ENCODE results near the gene GABARAPL1.
A peak's percentile ranks its signal among the peaks of the same experiment; 100 is the strongest.
"Not testable (repeated sequence)": the region's sequence is repeated elsewhere in the genome, so short reads cannot be mapped to it uniquely, and the experiment has no call there.

The GABARAPL1 gene

GRCh38 chr12:10213168-10214135 is 775 bp downstream of the GABARAPL1 start:
- Mint-ChIP-seq H3K27me3 (ENCODE audit: low read depth) (peaks cover 18% of the 10 kb centered on the region), H3K4me1 (ENCODE audit: low read depth) (peaks cover 27% of the 10 kb centered on the region), H3K36me3 (ENCODE audit: low read depth) (no peaks in the 10 kb centered on the region), H3K9me3 (no peaks in the 10 kb centered on the region), H3K27ac (peak overlapping the region; percentile 91), H3K4me3 (peak overlapping the region; percentile 93)

GRCh38 chr12:10214136-10214894 is 1.6 kb downstream of the GABARAPL1 start:
- H3K9me3 Mint-ChIP-seq = no peaks in the 10 kb centered on the region
- peak overlapping the region; percentile 89 for H3K27ac Mint-ChIP-seq
- H3K27me3 Mint-ChIP-seq (ENCODE audit: low read depth) = peaks cover 18% of the 10 kb centered on the region
- peak overlapping the region; percentile 93 for H3K4me3 Mint-ChIP-seq
- peaks cover 27% of the 10 kb centered on the region for H3K4me1 Mint-ChIP-seq (ENCODE audit: low read depth)
- no peaks in the 10 kb centered on the region for H3K36me3 Mint-ChIP-seq (ENCODE audit: low read depth)

GRCh38 chr12:10214895-10215267 is 2.2 kb downstream of the GABARAPL1 start:
- peaks cover 18% of the 10 kb centered on the region for H3K27me3 Mint-ChIP-seq (ENCODE audit: low read depth)

GRCh38 chr12:10215436-10215835 is 2.8 kb downstream of the GABARAPL1 start:
- Mint-ChIP-seq H3K27me3 (ENCODE audit: low read depth) (peaks cover 18% of the 10 kb centered on the region), H3K36me3 (ENCODE audit: low read depth) (peaks cover 2% of the 10 kb centered on the region), H3K27ac (no peak overlapping the region), H3K4me1 (ENCODE audit: low read depth) (peaks cover 27% of the 10 kb centered on the region), H3K9me3 (no peaks in the 10 kb centered on the region), H3K4me3 (peak overlapping the region; percentile 32)

More at GRCh38 chr12:10214895-10215267, 2.2 kb downstream of the GABARAPL1 start:
- Mint-ChIP-seq H3K36me3 (ENCODE audit: low read depth) (no peaks in the 10 kb centered on the region), H3K4me3 (peak overlapping the region; percentile 93), H3K9me3 (no peaks in the 10 kb centered on the region), H3K27ac (no peak overlapping the region), H3K4me1 (ENCODE audit: low read depth) (peaks cover 27% of the 10 kb centered on the region)

- peaks cover 18% of the 10 kb centered on the region for H3K27me3 Mint-ChIP-seq (ENCODE audit: low read depth)
- H3K36me3 Mint-ChIP-seq (ENCODE audit: low read depth); H3K27ac Mint-ChIP-seq; H3K4me3 Mint-ChIP-seq; H3K9me3 Mint-ChIP-seq: not testable (repeated sequence)
- H3K4me1 Mint-ChIP-seq (ENCODE audit: low read depth) = peaks cover 27% of the 10 kb centered on the region
Measured at GRCh38 chr12:10215946-10216345, 3.3 kb downstream of the GABARAPL1 start.

- Mint-ChIP-seq H3K36me3 (ENCODE audit: low read depth) (peaks cover 23% of the 10 kb centered on the region), H3K27ac (no peak overlapping the region), H3K4me1 (ENCODE audit: low read depth) (peaks cover 20% of the 10 kb centered on the region), H3K9me3 (no peaks in the 10 kb centered on the region), H3K27me3 (ENCODE audit: low read depth) (peaks cover 18% of the 10 kb centered on the region), H3K4me3 (no peak overlapping the region)
Measured at GRCh38 chr12:10218021-10218420, 5.3 kb downstream of the GABARAPL1 start.

- H3K4me3 Mint-ChIP-seq = no peak overlapping the region
- no peaks in the 10 kb centered on the region for H3K27me3 Mint-ChIP-seq (ENCODE audit: low read depth)
- H3K36me3 Mint-ChIP-seq (ENCODE audit: low read depth) = peaks cover 30% of the 10 kb centered on the region
- H3K27ac Mint-ChIP-seq = no peak overlapping the region
- H3K9me3 Mint-ChIP-seq = no peaks in the 10 kb centered on the region
- peaks cover under 1% of the 10 kb centered on the region for H3K4me1 Mint-ChIP-seq (ENCODE audit: low read depth)
Measured at GRCh38 chr12:10220398-10221077, 7.9 kb downstream of the GABARAPL1 start.

GRCh38 chr12:10221846-10222245 is 9.2 kb downstream of the GABARAPL1 start:
- Mint-ChIP-seq H3K27ac (no peak overlapping the region), H3K9me3 (no peaks in the 10 kb centered on the region), H3K36me3 (ENCODE audit: low read depth) (peaks cover 30% of the 10 kb centered on the region), H3K4me3 (no peak overlapping the region), H3K27me3 (ENCODE audit: low read depth) (no peaks in the 10 kb centered on the region), H3K4me1 (ENCODE audit: low read depth) (no peaks in the 10 kb centered on the region)

- H3K27me3 Mint-ChIP-seq (ENCODE audit: low read depth) = no peaks in the 10 kb centered on the region
- peaks cover 4% of the 10 kb centered on the region for H3K4me1 Mint-ChIP-seq (ENCODE audit: low read depth)
- no peak overlapping the region for H3K27ac Mint-ChIP-seq
- H3K36me3 Mint-ChIP-seq (ENCODE audit: low read depth) = peaks cover 30% of the 10 kb centered on the region
- H3K9me3 Mint-ChIP-seq = no peaks in the 10 kb centered on the region
- no peak overlapping the region for H3K4me3 Mint-ChIP-seq
Measured at GRCh38 chr12:10223208-10223607, 10.5 kb downstream of the GABARAPL1 start.

- H3K36me3 Mint-ChIP-seq (ENCODE audit: low read depth) = peaks cover 28% of the 10 kb centered on the region
- not testable (repeated sequence) for H3K4me3 Mint-ChIP-seq; H3K9me3 Mint-ChIP-seq; H3K27ac Mint-ChIP-seq; H3K27me3 Mint-ChIP-seq (ENCODE audit: low read depth); H3K4me1 Mint-ChIP-seq (ENCODE audit: low read depth)
Measured at GRCh38 chr12:10225426-10225825, 12.7 kb downstream of the GABARAPL1 start.

GRCh38 chr12:10226086-10226485 is 13.4 kb downstream of the GABARAPL1 start:
- Mint-ChIP-seq H3K4me3 (no peak overlapping the region), H3K36me3 (ENCODE audit: low read depth) (peaks cover 22% of the 10 kb centered on the region), H3K27me3 (ENCODE audit: low read depth) (no peaks in the 10 kb centered on the region), H3K4me1 (ENCODE audit: low read depth) (peaks cover 4% of the 10 kb centered on the region), H3K9me3 (no peaks in the 10 kb centered on the region), H3K27ac (no peak overlapping the region)

- H3K4me1 Mint-ChIP-seq (ENCODE audit: low read depth) = peaks cover 4% of the 10 kb centered on the region
- peaks cover 17% of the 10 kb centered on the region for H3K36me3 Mint-ChIP-seq (ENCODE audit: low read depth)
- no peaks in the 10 kb centered on the region for H3K9me3 Mint-ChIP-seq
- H3K4me3 Mint-ChIP-seq = no peak overlapping the region
- H3K27me3 Mint-ChIP-seq (ENCODE audit: low read depth) = no peaks in the 10 kb centered on the region
- H3K27ac Mint-ChIP-seq = no peak overlapping the region
Measured at GRCh38 chr12:10226731-10227130, 14.1 kb downstream of the GABARAPL1 start.

GRCh38 chr12:10227648-10228047 is 15.0 kb downstream of the GABARAPL1 start:
- Mint-ChIP-seq H3K4me1 (ENCODE audit: low read depth) (peaks cover 4% of the 10 kb centered on the region), H3K27ac (no peak overlapping the region), H3K9me3 (no peaks in the 10 kb centered on the region), H3K4me3 (no peak overlapping the region), H3K27me3 (ENCODE audit: low read depth) (no peaks in the 10 kb centered on the region), H3K36me3 (ENCODE audit: low read depth) (peaks cover 10% of the 10 kb centered on the region)

- H3K4me1 Mint-ChIP-seq (ENCODE audit: low read depth) = no peaks in the 10 kb centered on the region
- H3K36me3 Mint-ChIP-seq (ENCODE audit: low read depth) = no peaks in the 10 kb centered on the region
- peaks cover 19% of the 10 kb centered on the region for H3K9me3 Mint-ChIP-seq
- peaks cover 6% of the 10 kb centered on the region for H3K27me3 Mint-ChIP-seq (ENCODE audit: low read depth)
- no peak overlapping the region for H3K4me3 Mint-ChIP-seq
- H3K27ac Mint-ChIP-seq = no peak overlapping the region
Measured at GRCh38 chr12:10234562-10234961, 21.9 kb downstream of the GABARAPL1 start.
